ENCODE measurements around the gene KCTD6. TPM values are rescaled to one million over a fixed set of nuclear protein-coding genes. Genes with fewer than 3 reads are reported as not detected.

Gene KCTD6
- polyA plus RNA-seq, 1 donor (not counting 4 experiments of a cell fraction or from before 2014, with no cell fraction given) = 7.6 TPM

- H3K9ac ChIP-seq (ENCODE audit: control insufficient read depth, extremely low read depth, insufficient read depth, low read length) = no peak overlapping the region
- no peaks in the 10 kb centered on the region for H3K79me2 ChIP-seq (ENCODE audit: control insufficient read depth, insufficient read depth, low read length)
- H2AFZ ChIP-seq (ENCODE audit: control insufficient read depth, low read length) = no peak overlapping the region
- no peaks in the 10 kb centered on the region for H3K27me3 ChIP-seq (ENCODE audit: control insufficient read depth, extremely low read depth, insufficient read depth, low read length)
- no peaks in the 10 kb centered on the region for H3K9me1 ChIP-seq (ENCODE audit: control insufficient read depth, extremely low read depth, insufficient read depth, low read length)
- H3K4me2 ChIP-seq (ENCODE audit: control insufficient read depth, extremely low read depth, insufficient read depth, low read depth, low read length) = no peak overlapping the region
- H3K4me1 ChIP-seq (ENCODE audit: control insufficient read depth, extremely low read depth, insufficient read depth, low read length) = peaks cover 22% of the 10 kb centered on the region
- H3K9me3 ChIP-seq (ENCODE audit: control insufficient read depth, low read depth, low read length) = no peaks in the 10 kb centered on the region
- no peak for FAIRE-seq
- TF ChIP-seq EZH2 (IDR thresholded peaks at IDR 0.05; ENCODE audit: low read length) = no peak
- TF ChIP-seq, protein P1, sequence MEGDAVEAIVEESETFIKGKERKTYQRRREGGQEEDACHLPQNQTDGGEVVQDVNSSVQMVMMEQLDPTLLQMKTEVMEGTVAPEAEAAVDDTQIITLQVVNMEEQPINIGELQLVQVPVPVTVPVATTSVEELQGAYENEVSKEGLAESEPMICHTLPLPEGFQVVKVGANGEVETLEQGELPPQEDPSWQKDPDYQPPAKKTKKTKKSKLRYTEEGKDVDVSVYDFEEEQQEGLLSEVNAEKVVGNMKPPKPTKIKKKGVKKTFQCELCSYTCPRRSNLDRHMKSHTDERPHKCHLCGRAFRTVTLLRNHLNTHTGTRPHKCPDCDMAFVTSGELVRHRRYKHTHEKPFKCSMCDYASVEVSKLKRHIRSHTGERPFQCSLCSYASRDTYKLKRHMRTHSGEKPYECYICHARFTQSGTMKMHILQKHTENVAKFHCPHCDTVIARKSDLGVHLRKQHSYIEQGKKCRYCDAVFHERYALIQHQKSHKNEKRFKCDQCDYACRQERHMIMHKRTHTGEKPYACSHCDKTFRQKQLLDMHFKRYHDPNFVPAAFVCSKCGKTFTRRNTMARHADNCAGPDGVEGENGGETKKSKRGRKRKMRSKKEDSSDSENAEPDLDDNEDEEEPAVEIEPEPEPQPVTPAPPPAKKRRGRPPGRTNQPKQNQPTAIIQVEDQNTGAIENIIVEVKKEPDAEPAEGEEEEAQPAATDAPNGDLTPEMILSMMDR (optimal IDR thresholded peaks at IDR 0.05 in 1 of 3, IDR thresholded peaks at IDR 0.05 in 1 of 3, conservative IDR thresholded peaks at IDR 0.05 in 1 of 3; ENCODE audit: extremely low read depth in 1 of 3, insufficient read depth in 2 of 3, low read length in 3 of 3) = no peak
- no peaks in the 10 kb centered on the region for H4K20me1 ChIP-seq (ENCODE audit: control insufficient read depth, extremely low read depth, insufficient read depth, low read length)
- no peak for DNase-seq (ENCODE audit: low read depth, low spot score)
- no peak overlapping the region for H3K4me3 ChIP-seq (ENCODE audit: control insufficient read depth in 2 of 3, extremely low read depth in 1 of 3, insufficient read depth in 2 of 3, low read depth in 1 of 3, low read length in 3 of 3)
- no peaks in the 10 kb centered on the region for H3K36me3 ChIP-seq (ENCODE audit: control insufficient read depth in 2 of 2, extremely low read depth in 1 of 2, insufficient read depth in 2 of 2, low read length in 2 of 2)
- dilution Hi-C loops (cut with MboI; ENCODE audit: extremely low pct_ligation_motif_present, low sequenced_read_pairs) = no loop called here
- H3K27ac ChIP-seq (ENCODE audit: control insufficient read depth, insufficient read depth, low read length) = no peak overlapping the region
Measured at GRCh38 chr3:58496206-58496857, 4.4 kb downstream of the KCTD6 start.

- Histone ChIP-seq H3K9me3 (ENCODE audit: control insufficient read depth, low read depth, low read length) (no peaks in the 10 kb centered on the region), H3K4me3 (ENCODE audit: control insufficient read depth in 2 of 3, extremely low read depth in 1 of 3, insufficient read depth in 2 of 3, low read depth in 1 of 3, low read length in 3 of 3) (no peak overlapping the region), H3K27ac (ENCODE audit: control insufficient read depth, insufficient read depth, low read length) (no peak overlapping the region), H3K9ac (ENCODE audit: control insufficient read depth, extremely low read depth, insufficient read depth, low read length) (no peak overlapping the region), H3K79me2 (ENCODE audit: control insufficient read depth, insufficient read depth, low read length) (no peaks in the 10 kb centered on the region), H3K4me2 (ENCODE audit: control insufficient read depth, extremely low read depth, insufficient read depth, low read depth, low read length) (no peak overlapping the region), H3K36me3 (ENCODE audit: control insufficient read depth in 2 of 2, extremely low read depth in 1 of 2, insufficient read depth in 2 of 2, low read length in 2 of 2) (no peaks in the 10 kb centered on the region), H3K4me1 (ENCODE audit: control insufficient read depth, extremely low read depth, insufficient read depth, low read length) (peaks cover 22% of the 10 kb centered on the region), H4K20me1 (ENCODE audit: control insufficient read depth, extremely low read depth, insufficient read depth, low read length) (no peaks in the 10 kb centered on the region), H2AFZ (ENCODE audit: control insufficient read depth, low read length) (no peak overlapping the region), H3K27me3 (ENCODE audit: control insufficient read depth, extremely low read depth, insufficient read depth, low read length) (no peaks in the 10 kb centered on the region), H3K9me1 (ENCODE audit: control insufficient read depth, extremely low read depth, insufficient read depth, low read length) (no peaks in the 10 kb centered on the region)
- FAIRE-seq (no peak), DNase-seq (ENCODE audit: low read depth, low spot score) (no peak)
- dilution Hi-C loops (cut with MboI; ENCODE audit: extremely low pct_ligation_motif_present, low sequenced_read_pairs) = no loop called here
- no peak for TF ChIP-seq EZH2 (IDR thresholded peaks at IDR 0.05; ENCODE audit: low read length)
- TF ChIP-seq, protein P1 (optimal IDR thresholded peaks at IDR 0.05 in 1 of 3, IDR thresholded peaks at IDR 0.05 in 1 of 3, conservative IDR thresholded peaks at IDR 0.05 in 1 of 3; ENCODE audit: extremely low read depth in 1 of 3, insufficient read depth in 2 of 3, low read length in 3 of 3) = no peak
Measured at GRCh38 chr3:58497097-58497496, 5.2 kb downstream of the KCTD6 start.

Measured in keratinocyte (primary cell).